Suprapubic skin (tissue), 4 donors: ENCODE measurements around the gene TAF1.

ENCODE experiments used
- CTCF ChIP-seq, 2 donors: fragments of 200-600 bp in 1 of 2; fragments of 450-650 bp in 1 of 2; sonication (generic) in 1 of 2; IDR thresholded peaks; one replicate each; pipeline ENCODE4 v1.5.1; 2016 to 2019; ENCODE audit warnings: antibody characterized with exemption in 2 of 2, mild to moderate bottlenecking in 1 of 2, moderate library complexity in 1 of 2
- POLR2A ChIP-seq, 2 donors: fragments of 450-650 bp; IDR thresholded peaks; one replicate each; pipeline ENCODE4 v1.6.1; 2017; ENCODE audit warnings: antibody characterized with exemption in 2 of 2, mild to moderate bottlenecking in 2 of 2, moderate library complexity in 2 of 2
- POLR2AphosphoS5 ChIP-seq, 3 donors: sonication (generic); formaldehyde crosslinking; IDR thresholded peaks; one replicate each; pipeline ENCODE4 v1.6.1; 2017; ENCODE audit warnings: antibody characterized with exemption in 3 of 3

GRCh38 chrX:71450433-71451106, 84.4 kb downstream of the TAF1 start:
- TF ChIP-seq CTCF (IDR thresholded peaks at IDR 0.05) (no peak), POLR2A (IDR thresholded peaks at IDR 0.05) (no peak), POLR2AphosphoS5 (IDR thresholded peaks at IDR 0.05) (no peak)
